Amniotic stem cell (primary cell): ENCODE measurements around the gene IGSF9B.

Source experiments
- DNase-seq: peaks from one replicate; lab custom pipeline; 2025; lab: John Stamatoyannopoulos, UW

IGSF9B gene

GRCh38 chr11:133938166-133938565 lies 18.6 kb downstream of the IGSF9B start:
- no peak for DNase-seq

GRCh38 chr11:133937468-133937867 lies 19.3 kb downstream of the IGSF9B start:
- no peak for DNase-seq

GRCh38 chr11:133937015-133937414 lies 19.8 kb downstream of the IGSF9B start:
- DNase-seq, result no peak

- no peak for DNase-seq
Measured at GRCh38 chr11:133936592-133936991, 20.2 kb downstream of the IGSF9B start.

- DNase-seq, result no peak
Measured at GRCh38 chr11:133936136-133936535, 20.6 kb downstream of the IGSF9B start.

- DNase-seq, result no peak
Measured at GRCh38 chr11:133935551-133935910, 21.2 kb downstream of the IGSF9B start.

GRCh38 chr11:133934599-133935550 lies 21.9 kb downstream of the IGSF9B start:
- peak; percentile 47 for DNase-seq

- DNase-seq, result no peak
Measured at GRCh38 chr11:133934096-133934495, 22.7 kb downstream of the IGSF9B start.

- no peak for DNase-seq
Measured at GRCh38 chr11:133931449-133932060, 25.2 kb downstream of the IGSF9B start.

GRCh38 chr11:133930767-133931448 lies 25.9 kb downstream of the IGSF9B start:
- DNase-seq, result no peak

- no peak for DNase-seq
Measured at GRCh38 chr11:133930053-133930766, 26.6 kb downstream of the IGSF9B start.

GRCh38 chr11:133929401-133930052 lies 27.2 kb downstream of the IGSF9B start:
- DNase-seq, result no peak

- DNase-seq, result no peak
Measured at GRCh38 chr11:133928628-133929059, 28.1 kb downstream of the IGSF9B start.

GRCh38 chr11:133927690-133928627 lies 28.8 kb downstream of the IGSF9B start:
- peak; percentile 41 for DNase-seq

GRCh38 chr11:133926466-133927246 lies 30.1 kb downstream of the IGSF9B start:
- no peak for DNase-seq

GRCh38 chr11:133925756-133926155 lies 31.0 kb downstream of the IGSF9B start:
- DNase-seq, result no peak

GRCh38 chr11:133924661-133925060 lies 32.1 kb downstream of the IGSF9B start:
- no peak for DNase-seq

- no peak for DNase-seq
Measured at GRCh38 chr11:133922078-133922870, 34.5 kb downstream of the IGSF9B start.

- no peak for DNase-seq
Measured at GRCh38 chr11:133921513-133921912, 35.3 kb downstream of the IGSF9B start.
